WI38 (cell line): ENCODE measurements around the gene MACROD2.

Source experiments
- H3K4me3 ChIP-seq: 2 replicates; pipeline ENCODE4 v1.5.1; 2011; ENCODE audit warnings: low read depth, mild to moderate bottlenecking, control low read depth, low read length
- TF ChIP-seq, protein P1 (sequence below): IDR thresholded peaks from 2 replicates; pipeline ENCODE4 v1.5.1; 2012; ENCODE audit warnings: low read depth, mild to moderate bottlenecking, control low read depth, low read length

The MACROD2 gene

DNA sequence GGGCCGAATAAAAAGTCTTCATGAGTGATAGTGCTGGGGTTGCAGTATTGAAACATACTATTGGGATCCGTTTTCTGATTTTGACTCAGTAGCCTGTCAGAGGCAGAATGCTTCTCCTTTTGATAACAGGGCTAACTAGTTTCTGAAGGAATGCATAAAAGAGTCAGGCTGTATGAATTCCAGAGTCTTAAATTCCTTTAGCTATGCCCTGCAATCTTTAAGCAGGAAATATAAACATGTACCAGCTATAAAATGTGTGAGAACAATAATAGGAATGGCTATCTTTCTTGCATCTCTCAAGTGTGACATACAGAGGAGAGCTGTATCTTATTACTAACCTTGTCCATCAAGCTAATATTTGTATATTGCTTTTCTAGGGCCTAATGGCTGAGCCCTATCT is 1660.8 kb downstream of the MACROD2 start:
- TF ChIP-seq, protein P1, sequence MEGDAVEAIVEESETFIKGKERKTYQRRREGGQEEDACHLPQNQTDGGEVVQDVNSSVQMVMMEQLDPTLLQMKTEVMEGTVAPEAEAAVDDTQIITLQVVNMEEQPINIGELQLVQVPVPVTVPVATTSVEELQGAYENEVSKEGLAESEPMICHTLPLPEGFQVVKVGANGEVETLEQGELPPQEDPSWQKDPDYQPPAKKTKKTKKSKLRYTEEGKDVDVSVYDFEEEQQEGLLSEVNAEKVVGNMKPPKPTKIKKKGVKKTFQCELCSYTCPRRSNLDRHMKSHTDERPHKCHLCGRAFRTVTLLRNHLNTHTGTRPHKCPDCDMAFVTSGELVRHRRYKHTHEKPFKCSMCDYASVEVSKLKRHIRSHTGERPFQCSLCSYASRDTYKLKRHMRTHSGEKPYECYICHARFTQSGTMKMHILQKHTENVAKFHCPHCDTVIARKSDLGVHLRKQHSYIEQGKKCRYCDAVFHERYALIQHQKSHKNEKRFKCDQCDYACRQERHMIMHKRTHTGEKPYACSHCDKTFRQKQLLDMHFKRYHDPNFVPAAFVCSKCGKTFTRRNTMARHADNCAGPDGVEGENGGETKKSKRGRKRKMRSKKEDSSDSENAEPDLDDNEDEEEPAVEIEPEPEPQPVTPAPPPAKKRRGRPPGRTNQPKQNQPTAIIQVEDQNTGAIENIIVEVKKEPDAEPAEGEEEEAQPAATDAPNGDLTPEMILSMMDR = no peak
- H3K4me3 ChIP-seq = no peak overlapping the region

DNA sequence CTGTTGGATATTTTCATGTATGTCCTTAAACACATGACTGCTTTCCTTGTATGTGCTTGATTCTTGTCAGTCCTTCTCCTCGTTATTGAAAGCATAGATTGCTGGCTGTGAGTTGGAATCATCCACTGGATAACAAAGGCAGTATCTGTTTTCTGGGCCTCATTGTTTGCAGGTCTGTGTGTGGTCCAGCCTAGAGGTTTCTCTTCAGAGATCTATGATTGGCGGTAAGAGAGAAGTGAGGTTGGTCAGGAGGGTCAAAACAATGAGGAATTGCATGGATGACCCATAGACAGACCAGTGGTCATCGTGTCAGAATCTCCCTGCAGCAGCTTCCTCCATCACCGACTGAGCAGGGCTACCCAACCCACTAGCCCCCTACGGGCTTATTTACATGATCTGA is 1663.0 kb downstream of the MACROD2 start:
- TF ChIP-seq, protein P1 = no peak
- no peak overlapping the region for H3K4me3 ChIP-seq

DNA sequence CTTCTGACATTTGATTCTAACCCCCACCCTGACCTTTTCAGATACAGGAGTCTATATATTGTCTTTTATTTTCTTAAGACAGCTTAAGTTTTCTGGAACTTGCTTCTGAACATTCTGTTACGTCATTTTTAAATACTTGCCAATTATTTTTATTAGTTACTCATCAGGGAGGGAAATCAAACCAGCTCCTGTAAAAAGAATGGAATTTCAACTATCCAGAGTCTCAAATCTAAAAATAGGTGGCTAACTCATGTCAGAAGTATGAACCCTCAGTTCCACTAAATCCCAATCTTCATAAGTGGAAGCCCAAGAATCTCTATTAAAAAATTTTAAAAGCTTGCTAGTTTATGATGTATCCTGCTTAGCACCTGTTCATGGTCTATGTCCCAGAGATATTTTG is 1677.9 kb downstream of the MACROD2 start:
- H3K4me3 ChIP-seq = no peak overlapping the region
- TF ChIP-seq, protein P1 = no peak

DNA sequence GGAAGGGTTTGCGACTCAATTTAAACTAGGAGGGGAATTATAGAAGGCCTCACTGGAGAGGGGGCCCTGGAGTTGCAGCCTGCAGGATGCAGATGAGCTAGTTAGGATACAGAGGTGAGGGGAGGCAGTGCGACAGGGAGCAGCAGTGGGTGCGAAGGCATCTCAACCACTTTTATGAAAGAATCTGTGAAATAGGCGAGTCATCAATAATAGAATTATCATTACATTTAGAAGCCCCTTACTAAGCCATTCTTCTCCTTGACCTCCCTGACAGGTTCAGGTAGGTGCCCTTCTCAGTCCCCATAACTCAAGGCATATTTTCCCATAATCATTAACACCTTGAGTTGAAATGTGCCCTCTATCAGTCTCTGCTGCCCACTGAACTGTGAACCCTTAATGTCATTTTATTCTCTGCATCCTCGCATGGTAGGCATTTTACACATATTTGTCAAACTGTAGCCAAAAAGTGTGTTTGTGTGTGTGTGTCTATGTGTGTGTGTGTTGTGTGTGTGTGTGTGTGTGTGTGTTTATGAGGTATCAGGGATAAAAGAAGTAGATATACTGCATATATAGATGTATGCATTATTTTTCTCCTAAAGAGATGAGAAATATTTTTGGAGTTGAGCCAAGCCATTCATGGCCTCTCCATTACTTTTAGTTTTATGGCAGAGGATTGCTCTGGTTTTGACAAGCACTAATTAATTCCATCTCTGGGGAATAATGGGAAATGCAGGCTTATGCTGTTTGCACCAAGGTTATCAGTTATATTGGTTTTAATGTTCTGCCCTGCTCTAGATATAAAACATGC is 1679.1 kb downstream of the MACROD2 start:
- TF ChIP-seq, protein P1 = no peak
- no peak overlapping the region for H3K4me3 ChIP-seq

DNA sequence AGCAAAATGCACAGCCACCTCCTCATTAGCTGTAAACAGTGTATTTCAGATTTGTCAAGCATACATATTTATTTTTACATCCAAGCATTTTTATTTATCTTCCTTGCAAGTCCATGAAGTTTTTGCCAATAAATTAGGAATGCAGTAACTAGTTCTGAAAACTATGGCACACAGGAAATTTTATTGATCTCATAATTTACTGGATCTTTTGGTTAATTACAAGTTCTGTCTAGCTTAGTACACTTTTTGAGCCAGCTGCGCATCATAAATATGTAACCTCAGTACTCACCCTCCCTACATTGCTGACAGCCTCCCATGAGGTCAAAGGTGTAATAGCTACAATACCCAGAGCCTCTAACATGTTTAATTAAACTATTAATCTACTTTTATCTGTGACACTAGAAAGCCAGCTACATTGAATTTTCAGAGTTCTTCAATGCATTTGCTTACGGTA is 1679.8 kb downstream of the MACROD2 start:
- H3K4me3 ChIP-seq = no peak overlapping the region
- TF ChIP-seq, protein P1 = no peak

DNA sequence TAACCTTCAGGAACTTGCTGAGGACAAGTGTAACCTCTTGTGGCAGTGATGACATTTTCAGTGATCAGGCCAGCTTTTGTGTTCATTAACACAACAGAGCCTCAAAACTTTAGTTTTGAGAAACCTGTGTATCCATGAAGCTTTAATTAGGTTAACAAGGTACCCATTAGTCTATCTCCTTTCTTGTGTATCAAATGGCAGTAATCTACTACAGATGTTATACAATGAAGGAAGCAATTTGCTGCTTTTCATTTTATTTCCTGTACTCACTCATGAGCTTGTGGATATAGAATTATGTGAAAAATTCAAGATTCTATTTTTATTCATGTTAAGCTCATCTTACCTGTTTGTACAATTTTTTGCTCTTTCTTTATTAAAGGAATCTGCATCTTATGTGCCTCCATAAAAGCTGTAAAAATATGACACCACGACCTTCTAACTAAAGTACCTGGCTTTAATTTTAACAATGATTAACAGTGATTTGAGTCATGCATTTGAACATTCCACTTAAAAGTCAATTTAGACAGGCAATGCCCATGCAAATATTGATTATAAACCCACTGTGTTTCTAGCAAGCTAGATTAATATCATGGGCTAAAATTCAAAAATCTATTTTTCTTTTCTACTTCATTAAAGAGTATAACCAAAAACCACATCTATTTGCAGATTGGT is 1680.6 kb downstream of the MACROD2 start:
- no peak overlapping the region for H3K4me3 ChIP-seq

More for the DNA sequence above, 1680.6 kb downstream of the MACROD2 start:
- TF ChIP-seq, protein P1 = no peak
